ENCODE data around the gene MRPL52.

The MRPL52 gene

DNA sequence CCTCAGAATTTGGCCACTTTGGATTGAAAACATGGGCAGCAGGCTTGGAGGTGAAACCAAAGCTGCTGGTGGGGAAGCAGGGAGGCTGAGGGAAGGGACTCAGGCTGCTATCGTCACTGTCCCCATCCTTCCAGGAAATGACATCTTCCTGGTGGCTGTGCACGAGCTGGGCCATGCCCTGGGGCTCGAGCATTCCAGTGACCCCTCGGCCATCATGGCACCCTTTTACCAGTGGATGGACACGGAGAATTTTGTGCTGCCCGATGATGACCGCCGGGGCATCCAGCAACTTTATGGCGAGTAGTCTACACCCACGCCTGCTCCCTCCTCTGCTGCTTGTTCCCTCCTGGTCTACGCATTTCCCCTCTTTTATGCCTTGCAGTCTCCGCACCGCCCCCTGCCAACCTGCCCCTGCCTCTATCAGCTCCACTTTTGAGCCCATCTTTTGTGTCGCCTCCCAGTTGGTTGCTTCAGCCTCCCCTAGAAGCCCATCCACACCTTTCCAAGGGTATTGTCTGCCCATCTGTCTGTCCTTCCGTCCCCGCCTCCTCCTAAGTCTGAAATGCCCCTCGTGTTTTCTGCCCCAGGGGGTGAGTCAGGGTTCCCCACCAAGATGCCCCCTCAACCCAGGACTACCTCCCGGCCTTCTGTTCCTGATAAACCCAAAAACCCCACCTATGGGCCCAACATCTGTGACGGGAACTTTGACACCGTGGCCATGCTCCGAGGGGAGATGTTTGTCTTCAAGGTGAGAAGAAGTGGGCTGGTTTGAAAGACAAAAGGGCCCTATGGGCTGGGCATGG lies 13.6 kb downstream of the MRPL52 start:
- H3K27ac ChIP-seq, result no peak overlapping the region
- H3K36me3 ChIP-seq, result no peaks in the 10 kb centered on the region
- H3K4me3 ChIP-seq (ENCODE audit: low read depth in 1 of 2, low read length in 1 of 2), result no peak overlapping the region
- peaks cover 22% of the 10 kb centered on the region for H3K27me3 ChIP-seq
- peaks cover 4 to 7% of the 10 kb centered on the region in 2 experiments for H3K4me1 ChIP-seq (ENCODE audit: control insufficient read depth in 1 of 2, insufficient read depth in 1 of 2, low read depth in 1 of 2, low read length in 1 of 2)
- H3K9me3 ChIP-seq, result no peaks in the 10 kb centered on the region
- TF ChIP-seq, protein P1, sequence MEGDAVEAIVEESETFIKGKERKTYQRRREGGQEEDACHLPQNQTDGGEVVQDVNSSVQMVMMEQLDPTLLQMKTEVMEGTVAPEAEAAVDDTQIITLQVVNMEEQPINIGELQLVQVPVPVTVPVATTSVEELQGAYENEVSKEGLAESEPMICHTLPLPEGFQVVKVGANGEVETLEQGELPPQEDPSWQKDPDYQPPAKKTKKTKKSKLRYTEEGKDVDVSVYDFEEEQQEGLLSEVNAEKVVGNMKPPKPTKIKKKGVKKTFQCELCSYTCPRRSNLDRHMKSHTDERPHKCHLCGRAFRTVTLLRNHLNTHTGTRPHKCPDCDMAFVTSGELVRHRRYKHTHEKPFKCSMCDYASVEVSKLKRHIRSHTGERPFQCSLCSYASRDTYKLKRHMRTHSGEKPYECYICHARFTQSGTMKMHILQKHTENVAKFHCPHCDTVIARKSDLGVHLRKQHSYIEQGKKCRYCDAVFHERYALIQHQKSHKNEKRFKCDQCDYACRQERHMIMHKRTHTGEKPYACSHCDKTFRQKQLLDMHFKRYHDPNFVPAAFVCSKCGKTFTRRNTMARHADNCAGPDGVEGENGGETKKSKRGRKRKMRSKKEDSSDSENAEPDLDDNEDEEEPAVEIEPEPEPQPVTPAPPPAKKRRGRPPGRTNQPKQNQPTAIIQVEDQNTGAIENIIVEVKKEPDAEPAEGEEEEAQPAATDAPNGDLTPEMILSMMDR (IDR thresholded peaks at IDR 0.05), result no peak

DNA sequence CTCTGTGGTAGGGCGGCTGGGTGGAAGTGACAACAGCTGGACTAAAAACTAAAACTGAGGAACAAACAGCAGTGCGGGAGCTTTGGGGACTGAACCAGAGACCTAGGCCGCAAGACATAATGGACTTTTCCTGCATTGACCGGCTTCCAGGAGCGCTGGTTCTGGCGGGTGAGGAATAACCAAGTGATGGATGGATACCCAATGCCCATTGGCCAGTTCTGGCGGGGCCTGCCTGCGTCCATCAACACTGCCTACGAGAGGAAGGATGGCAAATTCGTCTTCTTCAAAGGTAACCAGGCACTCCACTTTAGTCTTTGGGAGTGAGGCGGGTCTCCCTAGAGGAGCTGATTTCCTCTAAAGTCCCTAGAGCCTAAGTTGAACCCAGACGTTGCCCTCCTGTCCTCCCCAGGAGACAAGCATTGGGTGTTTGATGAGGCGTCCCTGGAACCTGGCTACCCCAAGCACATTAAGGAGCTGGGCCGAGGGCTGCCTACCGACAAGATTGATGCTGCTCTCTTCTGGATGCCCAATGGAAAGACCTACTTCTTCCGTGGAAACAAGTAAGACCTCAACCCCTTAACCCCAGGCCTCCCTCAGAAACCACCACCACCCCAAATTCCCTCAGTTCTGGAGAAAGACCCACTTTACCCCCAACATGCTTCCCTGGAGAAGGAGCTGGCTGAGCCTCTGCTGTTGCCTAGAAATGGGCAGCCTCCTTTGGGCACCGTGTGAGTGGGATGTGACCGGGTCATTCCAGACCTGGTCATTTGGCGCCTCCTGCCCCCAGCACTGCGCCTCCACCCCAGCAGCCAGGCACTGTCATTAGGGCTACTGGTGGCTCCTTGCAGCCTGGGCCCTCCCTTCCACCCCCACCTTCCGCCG lies 14.8 kb downstream of the MRPL52 start:
- H3K4me1 ChIP-seq (ENCODE audit: control insufficient read depth in 1 of 2, insufficient read depth in 1 of 2, low read depth in 1 of 2, low read length in 1 of 2), result peaks cover 4 to 7% of the 10 kb centered on the region in 2 experiments
- no peaks in the 10 kb centered on the region for H3K36me3 ChIP-seq
- no peak overlapping the region for H3K27ac ChIP-seq

DNA sequence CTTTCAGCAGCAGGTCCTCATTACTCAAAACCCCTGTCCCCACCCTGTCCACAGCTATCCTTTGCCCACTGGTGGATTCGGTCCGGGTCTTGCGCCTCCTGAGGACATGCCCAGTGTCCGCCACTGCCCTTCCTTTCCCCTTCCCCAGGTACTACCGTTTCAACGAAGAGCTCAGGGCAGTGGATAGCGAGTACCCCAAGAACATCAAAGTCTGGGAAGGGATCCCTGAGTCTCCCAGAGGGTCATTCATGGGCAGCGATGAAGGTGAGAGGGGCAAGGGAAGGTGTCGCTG lies 15.4 kb downstream of the MRPL52 start:
- no peaks in the 10 kb centered on the region for H3K9me3 ChIP-seq
- H3K36me3 ChIP-seq, result no peaks in the 10 kb centered on the region
- peaks cover 19% of the 10 kb centered on the region for H3K27me3 ChIP-seq
- TF ChIP-seq, protein P1 (IDR thresholded peaks at IDR 0.05), result no peak
- H3K27ac ChIP-seq, result no peak overlapping the region
- H3K4me3 ChIP-seq (ENCODE audit: low read depth in 1 of 2, low read length in 1 of 2), result no peak overlapping the region
- peaks cover 4 to 7% of the 10 kb centered on the region in 2 experiments for H3K4me1 ChIP-seq (ENCODE audit: control insufficient read depth in 1 of 2, insufficient read depth in 1 of 2, low read depth in 1 of 2, low read length in 1 of 2)

More for the DNA sequence above, 14.8 kb downstream of the MRPL52 start:
- H3K9me3 ChIP-seq, result no peaks in the 10 kb centered on the region
- TF ChIP-seq, protein P1 (IDR thresholded peaks at IDR 0.05), result no peak
- H3K27me3 ChIP-seq, result peaks cover 20% of the 10 kb centered on the region
- no peak overlapping the region for H3K4me3 ChIP-seq (ENCODE audit: low read depth in 1 of 2, low read length in 1 of 2)

DNA sequence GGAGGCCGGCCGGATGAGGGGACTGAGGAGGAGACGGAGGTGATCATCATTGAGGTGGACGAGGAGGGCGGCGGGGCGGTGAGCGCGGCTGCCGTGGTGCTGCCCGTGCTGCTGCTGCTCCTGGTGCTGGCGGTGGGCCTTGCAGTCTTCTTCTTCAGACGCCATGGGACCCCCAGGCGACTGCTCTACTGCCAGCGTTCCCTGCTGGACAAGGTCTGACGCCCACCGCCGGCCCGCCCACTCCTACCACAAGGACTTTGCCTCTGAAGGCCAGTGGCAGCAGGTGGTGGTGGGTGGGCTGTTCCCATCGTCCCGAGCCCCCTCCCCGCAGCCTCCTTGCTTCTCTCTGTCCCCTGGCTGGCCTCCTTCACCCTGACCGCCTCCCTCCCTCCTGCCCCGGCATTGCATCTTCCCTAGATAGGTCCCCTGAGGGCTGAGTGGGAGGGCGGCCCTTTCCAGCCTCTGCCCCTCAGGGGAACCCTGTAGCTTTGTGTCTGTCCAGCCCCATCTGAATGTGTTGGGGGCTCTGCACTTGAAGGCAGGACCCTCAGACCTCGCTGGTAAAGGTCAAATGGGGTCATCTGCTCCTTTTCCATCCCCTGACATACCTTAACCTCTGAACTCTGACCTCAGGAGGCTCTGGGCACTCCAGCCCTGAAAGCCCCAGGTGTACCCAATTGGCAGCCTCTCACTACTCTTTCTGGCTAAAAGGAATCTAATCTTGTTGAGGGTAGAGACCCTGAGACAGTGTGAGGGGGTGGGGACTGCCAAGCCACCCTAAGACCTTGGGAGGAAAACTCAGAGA lies 16.3 kb downstream of the MRPL52 start:
- Histone ChIP-seq H3K27me3 (peaks cover 19% of the 10 kb centered on the region), H3K9me3 (no peaks in the 10 kb centered on the region), H3K4me1 (ENCODE audit: control insufficient read depth in 1 of 2, insufficient read depth in 1 of 2, low read depth in 1 of 2, low read length in 1 of 2) (peaks cover 5 to 10% of the 10 kb centered on the region in 2 experiments), H3K36me3 (no peaks in the 10 kb centered on the region), H3K27ac (no peak overlapping the region), H3K4me3 (ENCODE audit: low read depth in 1 of 2, low read length in 1 of 2) (no peak overlapping the region)
- TF ChIP-seq, protein P1 (IDR thresholded peaks at IDR 0.05), result no peak

DNA sequence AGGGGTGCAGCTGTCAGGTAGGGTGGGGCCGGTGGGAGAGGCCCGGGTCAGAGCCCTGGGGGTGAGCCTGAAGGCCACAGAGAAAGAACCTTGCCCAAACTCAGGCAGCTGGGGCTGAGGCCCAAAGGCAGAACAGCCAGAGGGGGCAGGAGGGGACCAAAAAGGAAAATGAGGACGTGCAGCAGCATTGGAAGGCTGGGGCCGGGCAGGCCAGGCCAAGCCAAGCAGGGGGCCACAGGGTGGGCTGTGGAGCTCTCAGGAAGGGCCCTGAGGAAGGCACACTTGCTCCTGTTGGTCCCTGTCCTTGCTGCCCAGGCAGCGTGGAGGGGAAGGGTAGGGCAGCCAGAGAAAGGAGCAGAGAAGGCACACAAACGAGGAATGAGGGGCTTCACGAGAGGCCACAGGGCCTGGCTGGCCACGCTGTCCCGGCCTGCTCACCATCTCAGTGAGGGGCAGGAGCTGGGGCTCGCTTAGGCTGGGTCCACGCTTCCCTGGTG lies 17.2 kb downstream of the MRPL52 start:
- Histone ChIP-seq H3K27ac (no peak overlapping the region), H3K9me3 (no peaks in the 10 kb centered on the region), H3K36me3 (no peaks in the 10 kb centered on the region), H3K4me3 (ENCODE audit: low read depth in 1 of 2, low read length in 1 of 2) (no peak overlapping the region), H3K27me3 (peaks cover 19% of the 10 kb centered on the region), H3K4me1 (ENCODE audit: control insufficient read depth in 1 of 2, insufficient read depth in 1 of 2, low read depth in 1 of 2, low read length in 1 of 2) (peaks cover 14 to 18% of the 10 kb centered on the region in 2 experiments)
- TF ChIP-seq, protein P1 (IDR thresholded peaks at IDR 0.05), result no peak
